ENCODE measurements around the gene AMOT. TPM values are rescaled to one million over a fixed set of nuclear protein-coding genes. Genes with fewer than 3 reads are reported as not detected.

The AMOT gene
- total RNA-seq, 1 donor, result 15.1 TPM

DNA sequence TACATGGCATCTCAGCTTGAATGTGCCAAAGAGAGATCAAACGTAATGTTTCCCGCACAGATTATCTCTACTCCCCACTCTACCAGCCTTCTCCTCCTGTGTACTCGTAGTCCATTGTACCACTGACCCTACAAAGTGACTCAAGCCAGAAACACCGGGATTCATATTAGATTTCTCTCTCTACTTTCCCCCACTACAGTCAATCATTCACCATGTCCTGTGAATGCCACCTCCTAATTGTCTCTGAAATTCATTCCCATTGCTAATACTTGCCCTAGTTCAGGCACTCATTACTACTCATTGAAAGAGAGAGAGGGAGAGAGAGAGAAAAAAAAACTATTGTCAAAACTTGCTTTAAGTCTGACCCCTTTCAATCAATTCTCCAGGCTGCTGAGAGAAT is 82.7 kb downstream of the AMOT start:
- H3K4me3 ChIP-seq (ENCODE audit: low read depth, low read length), result no peak overlapping the region
- no peak for DNase-seq (ENCODE audit: low read depth)
- TF ChIP-seq, protein P1, sequence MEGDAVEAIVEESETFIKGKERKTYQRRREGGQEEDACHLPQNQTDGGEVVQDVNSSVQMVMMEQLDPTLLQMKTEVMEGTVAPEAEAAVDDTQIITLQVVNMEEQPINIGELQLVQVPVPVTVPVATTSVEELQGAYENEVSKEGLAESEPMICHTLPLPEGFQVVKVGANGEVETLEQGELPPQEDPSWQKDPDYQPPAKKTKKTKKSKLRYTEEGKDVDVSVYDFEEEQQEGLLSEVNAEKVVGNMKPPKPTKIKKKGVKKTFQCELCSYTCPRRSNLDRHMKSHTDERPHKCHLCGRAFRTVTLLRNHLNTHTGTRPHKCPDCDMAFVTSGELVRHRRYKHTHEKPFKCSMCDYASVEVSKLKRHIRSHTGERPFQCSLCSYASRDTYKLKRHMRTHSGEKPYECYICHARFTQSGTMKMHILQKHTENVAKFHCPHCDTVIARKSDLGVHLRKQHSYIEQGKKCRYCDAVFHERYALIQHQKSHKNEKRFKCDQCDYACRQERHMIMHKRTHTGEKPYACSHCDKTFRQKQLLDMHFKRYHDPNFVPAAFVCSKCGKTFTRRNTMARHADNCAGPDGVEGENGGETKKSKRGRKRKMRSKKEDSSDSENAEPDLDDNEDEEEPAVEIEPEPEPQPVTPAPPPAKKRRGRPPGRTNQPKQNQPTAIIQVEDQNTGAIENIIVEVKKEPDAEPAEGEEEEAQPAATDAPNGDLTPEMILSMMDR (IDR thresholded peaks at IDR 0.05; ENCODE audit: insufficient read depth, low read depth, low read length), result no peak

DNA sequence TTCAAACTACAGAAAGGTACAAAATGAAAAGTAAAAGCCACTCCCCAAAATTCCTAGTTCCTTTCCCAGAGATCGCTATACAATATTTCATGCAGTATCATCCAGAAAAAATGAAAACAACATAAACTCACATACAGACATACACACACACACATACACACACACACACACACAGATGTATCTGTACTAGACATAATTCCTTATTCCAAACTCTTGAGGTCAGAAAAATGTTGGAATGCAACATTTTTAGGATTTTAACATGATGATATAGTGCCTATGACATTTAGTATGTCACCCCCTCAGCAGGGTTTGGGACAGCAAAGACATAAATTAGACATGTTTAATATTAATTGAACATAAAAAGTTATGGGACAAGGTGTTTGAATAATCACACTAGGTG is 87.5 kb downstream of the AMOT start:
- H3K4me3 ChIP-seq (ENCODE audit: low read depth, low read length), result no peak overlapping the region
- TF ChIP-seq, protein P1 (IDR thresholded peaks at IDR 0.05; ENCODE audit: insufficient read depth, low read depth, low read length), result no peak
- no peak for DNase-seq (ENCODE audit: low read depth)

DNA sequence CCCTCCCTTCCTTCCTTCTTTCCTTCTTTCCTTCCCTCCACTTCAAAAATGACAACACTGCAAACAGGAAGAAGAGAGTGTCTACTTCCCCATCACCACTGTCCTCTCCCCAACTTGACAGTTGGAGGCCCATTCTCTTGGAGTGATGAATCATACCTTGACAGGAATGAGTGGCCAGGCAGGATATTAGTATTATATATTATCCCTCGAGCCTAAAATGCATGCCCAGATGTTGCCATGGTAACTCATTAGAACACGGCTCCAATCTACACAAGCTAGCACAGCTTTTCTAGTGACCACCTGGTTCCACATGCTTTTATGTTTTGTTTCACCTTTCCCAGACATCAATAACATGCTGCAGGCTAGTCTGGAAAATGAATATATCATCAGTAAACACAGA is 89.6 kb downstream of the AMOT start:
- no peak overlapping the region for H3K4me3 ChIP-seq (ENCODE audit: low read depth, low read length)
- no peak for DNase-seq (ENCODE audit: low read depth)
- TF ChIP-seq, protein P1 (IDR thresholded peaks at IDR 0.05; ENCODE audit: insufficient read depth, low read depth, low read length), result no peak

DNA sequence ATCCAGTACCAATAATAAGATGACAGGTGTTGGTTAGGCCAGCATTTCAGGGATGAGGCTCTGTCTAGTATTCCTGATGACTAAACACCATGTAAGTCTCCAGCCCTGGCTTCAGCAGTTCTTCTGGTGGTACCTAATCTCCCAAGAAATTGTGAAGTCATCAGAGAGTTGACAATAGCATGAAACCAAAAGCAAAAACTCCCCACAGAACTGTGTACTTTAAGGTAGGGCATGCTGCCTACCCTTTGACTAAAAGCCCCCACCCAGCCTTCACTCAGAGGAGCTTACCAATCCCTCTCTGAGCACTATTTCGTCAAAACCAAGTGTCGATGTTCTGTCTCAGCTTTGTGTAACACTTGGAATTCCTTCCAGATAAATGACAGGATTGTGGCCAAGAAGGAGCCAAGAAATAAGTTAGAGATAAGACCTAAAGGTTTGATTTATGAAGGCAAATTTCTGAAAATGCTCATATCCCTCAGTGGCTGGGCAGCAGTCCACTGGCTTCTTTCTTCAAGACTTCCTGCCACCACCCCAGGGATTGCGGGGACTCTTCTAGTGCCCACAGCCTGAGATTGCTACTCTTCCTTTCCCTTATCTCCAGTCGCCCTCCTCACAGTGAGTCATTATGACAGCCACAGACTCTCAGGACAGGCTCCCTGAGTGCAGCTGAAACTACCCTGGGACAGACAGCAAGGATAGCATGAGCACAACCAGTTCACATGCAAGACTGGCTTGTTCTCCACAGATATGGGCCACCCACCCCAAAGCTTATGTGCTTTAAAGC is 93.6 kb downstream of the AMOT start:
- no peak overlapping the region for H3K4me3 ChIP-seq (ENCODE audit: low read depth, low read length)
- DNase-seq (ENCODE audit: low read depth), result no peak
- TF ChIP-seq, protein P1 (IDR thresholded peaks at IDR 0.05; ENCODE audit: insufficient read depth, low read depth, low read length), result no peak

DNA sequence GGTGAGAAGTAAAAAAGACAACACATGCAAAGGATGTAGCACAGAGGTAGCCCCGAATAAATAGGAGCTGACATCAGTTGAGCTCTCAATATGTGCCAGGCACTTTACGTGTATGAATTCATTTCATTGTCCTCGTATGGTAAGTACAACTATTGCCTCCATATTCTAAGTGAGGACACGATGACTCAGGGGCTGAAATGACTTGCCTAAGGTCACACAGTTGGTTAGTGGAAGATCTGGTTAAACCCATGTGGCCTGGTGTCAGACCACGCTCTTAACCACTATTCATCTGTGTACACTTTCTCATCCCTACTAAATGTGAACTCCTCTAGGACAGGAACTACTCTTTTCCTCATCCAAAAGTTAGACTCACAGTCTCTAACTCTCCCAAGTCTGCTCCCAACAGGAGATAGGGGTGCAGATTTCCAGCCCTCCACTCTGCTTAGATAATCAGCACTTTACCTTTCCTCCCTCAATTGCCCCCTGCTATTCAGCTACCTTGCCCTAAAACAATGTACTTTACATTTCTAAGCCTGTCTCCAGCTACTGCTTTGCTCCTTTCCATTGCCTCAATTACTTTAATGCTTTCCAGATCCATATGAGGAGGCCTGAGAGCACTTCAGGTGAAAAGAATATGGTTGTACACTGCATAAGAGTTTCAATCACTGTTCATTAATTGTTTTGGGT is 102.1 kb downstream of the AMOT start:
- TF ChIP-seq, protein P1 (IDR thresholded peaks at IDR 0.05; ENCODE audit: insufficient read depth, low read depth, low read length), result no peak
- DNase-seq (ENCODE audit: low read depth), result no peak
- no peak overlapping the region for H3K4me3 ChIP-seq (ENCODE audit: low read depth, low read length)

DNA sequence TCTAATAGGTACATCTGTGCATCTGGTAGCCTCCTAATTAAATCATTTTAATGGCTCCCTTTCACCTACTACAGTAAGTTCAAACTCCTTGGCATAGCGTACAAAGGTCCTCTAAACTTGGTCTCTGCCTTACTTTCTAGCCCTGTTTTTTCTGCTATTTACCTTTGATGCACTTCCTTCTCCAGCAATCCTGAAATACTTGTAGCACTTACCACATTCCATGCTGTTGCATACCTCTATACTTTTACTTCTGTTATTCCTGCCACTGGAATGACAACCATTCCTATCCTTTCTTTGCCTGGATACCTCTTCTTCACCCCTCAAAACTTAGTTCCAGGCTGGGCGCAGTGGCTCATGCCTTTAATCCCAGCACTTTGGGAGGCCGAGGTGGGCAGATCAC is 104.3 kb downstream of the AMOT start:
- TF ChIP-seq, protein P1 (IDR thresholded peaks at IDR 0.05; ENCODE audit: insufficient read depth, low read depth, low read length), result no peak
- no peak overlapping the region for H3K4me3 ChIP-seq (ENCODE audit: low read depth, low read length)
- no peak for DNase-seq (ENCODE audit: low read depth)

Data from fibroblast of villous mesenchyme (primary cell).